Body of pancreas (tissue), 4 donors: ENCODE results near the gene CSNK1G1.

Experiments
- POLR2A ChIP-seq, 3 donors: fragments of 450-650 bp; IDR thresholded peaks; one replicate each; pipeline ENCODE4 v1.6.1; 2016; ENCODE audit warnings: antibody characterized with exemption in 3 of 3, mild to moderate bottlenecking in 2 of 3
- TF ChIP-seq, protein P1 (sequence below), 7 experiments: fragments of 450-650 bp in 4 of 7; fragments of 200-600 bp in 3 of 7; sonication (generic) in 3 of 7; IDR thresholded peaks; one replicate each; pipeline ENCODE4 v1.5.1; 2016 to 2019; ENCODE audit warnings: antibody characterized with exemption in 7 of 7

DNA sequence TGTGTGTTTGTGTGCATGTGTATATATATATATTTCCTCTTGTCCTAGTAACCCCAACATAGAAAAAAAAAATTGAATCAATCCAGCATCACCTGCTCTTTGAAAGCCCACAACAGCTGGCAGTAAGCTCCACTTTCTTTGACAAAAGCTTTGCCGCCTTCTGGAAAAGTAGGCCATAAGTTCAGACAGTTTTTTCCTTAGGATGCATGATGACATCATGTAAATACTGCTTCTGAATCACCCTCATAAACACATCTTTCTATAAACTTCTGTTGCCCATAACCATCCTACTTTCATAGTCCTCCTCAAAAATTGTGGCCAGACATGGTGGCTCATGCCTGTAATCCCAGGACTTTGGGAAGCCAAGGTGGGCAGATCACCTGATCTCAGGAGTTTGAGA lies 67.4 kb downstream of the CSNK1G1 start:
- TF ChIP-seq, protein P1, sequence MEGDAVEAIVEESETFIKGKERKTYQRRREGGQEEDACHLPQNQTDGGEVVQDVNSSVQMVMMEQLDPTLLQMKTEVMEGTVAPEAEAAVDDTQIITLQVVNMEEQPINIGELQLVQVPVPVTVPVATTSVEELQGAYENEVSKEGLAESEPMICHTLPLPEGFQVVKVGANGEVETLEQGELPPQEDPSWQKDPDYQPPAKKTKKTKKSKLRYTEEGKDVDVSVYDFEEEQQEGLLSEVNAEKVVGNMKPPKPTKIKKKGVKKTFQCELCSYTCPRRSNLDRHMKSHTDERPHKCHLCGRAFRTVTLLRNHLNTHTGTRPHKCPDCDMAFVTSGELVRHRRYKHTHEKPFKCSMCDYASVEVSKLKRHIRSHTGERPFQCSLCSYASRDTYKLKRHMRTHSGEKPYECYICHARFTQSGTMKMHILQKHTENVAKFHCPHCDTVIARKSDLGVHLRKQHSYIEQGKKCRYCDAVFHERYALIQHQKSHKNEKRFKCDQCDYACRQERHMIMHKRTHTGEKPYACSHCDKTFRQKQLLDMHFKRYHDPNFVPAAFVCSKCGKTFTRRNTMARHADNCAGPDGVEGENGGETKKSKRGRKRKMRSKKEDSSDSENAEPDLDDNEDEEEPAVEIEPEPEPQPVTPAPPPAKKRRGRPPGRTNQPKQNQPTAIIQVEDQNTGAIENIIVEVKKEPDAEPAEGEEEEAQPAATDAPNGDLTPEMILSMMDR (IDR thresholded peaks at IDR 0.05): no peak
- no peak for TF ChIP-seq POLR2A (IDR thresholded peaks at IDR 0.05)
